KOPT-K1 (cell line): ENCODE data around the gene MCM6.
"Not testable (repeated sequence)": the region's sequence is repeated elsewhere in the genome, so short reads cannot be mapped to it uniquely, and the experiment has no call there.

Experiments
- H3K27ac ChIP-seq: fragments of 200-600 bp; sonication (generic); 2 replicates; pipeline ENCODE4 v1.5.1; 2016; ENCODE audit warnings: antibody characterized with exemption, mild to moderate bottlenecking, low read depth, low read length; ENCODE audit not compliant: poor library complexity, severe bottlenecking
- H3K36me3 ChIP-seq: fragments of 200-600 bp; sonication (generic); 2 replicates; pipeline ENCODE4 v1.5.1; 2017; ENCODE audit warnings: antibody characterized with exemption, mild to moderate bottlenecking, low read length, moderate library complexity; ENCODE audit not compliant: insufficient read depth
- H3K9me3 ChIP-seq: fragments of 200-600 bp; sonication (generic); 2 replicates; pipeline ENCODE4 v1.5.1; 2017; ENCODE audit warnings: antibody characterized with exemption, low read length, mild to moderate bottlenecking; ENCODE audit not compliant: insufficient read depth, poor library complexity, severe bottlenecking

Gene MCM6

DNA sequence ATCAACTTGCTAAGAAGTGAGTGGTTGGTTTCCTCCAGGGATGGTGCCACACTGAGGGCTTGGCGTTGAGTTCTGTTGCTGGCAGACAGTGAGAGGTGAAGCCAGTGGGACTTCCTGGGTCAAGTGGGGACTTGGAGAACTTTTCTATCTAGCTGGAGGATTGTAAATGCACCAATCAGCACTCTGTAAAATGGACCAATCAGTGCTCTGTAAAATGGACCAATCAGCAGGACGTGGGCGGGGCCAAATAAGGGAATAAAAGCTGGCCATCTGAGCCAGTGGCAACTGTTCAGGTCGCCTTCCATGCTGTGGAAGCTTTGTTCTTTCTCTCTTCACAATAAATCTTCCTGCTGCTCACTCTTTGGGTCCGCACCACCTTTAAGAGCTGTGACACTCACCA is 12.3 kb upstream of the MCM6 start:
- Histone ChIP-seq H3K9me3 (peaks cover 17% of the 10 kb centered on the region), H3K27ac (peak overlapping the region; percentile 43)
- not testable (repeated sequence) for H3K36me3 ChIP-seq

DNA sequence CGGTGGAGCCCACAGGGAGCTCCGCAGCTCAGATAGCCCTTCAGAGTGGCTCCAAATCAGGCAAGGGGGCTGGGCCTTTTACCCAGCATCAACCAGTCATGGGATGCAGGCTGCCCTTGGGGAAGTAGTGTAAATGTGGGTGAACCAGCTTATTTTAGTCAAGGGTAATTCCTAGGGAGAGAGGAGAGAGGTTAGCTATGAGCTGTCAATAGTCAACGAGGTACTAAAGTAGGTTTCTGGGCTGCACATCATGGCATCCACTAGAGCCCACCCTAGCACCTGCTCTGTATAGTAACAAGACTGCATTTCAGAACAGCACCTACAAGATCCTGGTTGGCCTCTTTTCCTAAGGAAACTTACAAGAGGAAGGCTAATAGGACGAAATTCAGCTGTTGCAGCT is 9.5 kb upstream of the MCM6 start:
- Histone ChIP-seq H3K27ac (no peak overlapping the region), H3K9me3 (peaks cover 17% of the 10 kb centered on the region), H3K36me3 (no peaks in the 10 kb centered on the region)

DNA sequence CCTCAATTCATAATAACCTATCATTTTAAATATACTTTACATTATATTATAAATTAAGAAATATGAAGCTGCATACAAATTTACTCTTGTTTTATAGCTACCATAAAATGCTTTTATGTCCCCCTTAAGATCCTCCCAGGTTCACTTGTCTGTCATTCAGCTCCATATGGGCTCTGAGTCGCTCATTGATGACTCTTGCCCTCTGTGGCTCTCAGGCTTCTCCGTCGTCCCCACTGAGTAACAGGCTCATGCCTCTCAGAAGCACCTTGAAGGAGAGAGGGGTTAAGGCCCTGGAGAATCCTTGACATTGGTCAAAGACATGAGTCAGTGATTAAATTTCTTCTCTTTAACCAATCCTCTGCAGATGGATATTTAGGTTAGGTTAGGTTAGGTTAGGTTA is 6.2 kb upstream of the MCM6 start:
- H3K9me3 ChIP-seq, result peaks cover 2% of the 10 kb centered on the region
- no peaks in the 10 kb centered on the region for H3K36me3 ChIP-seq
- H3K27ac ChIP-seq, result no peak overlapping the region

DNA sequence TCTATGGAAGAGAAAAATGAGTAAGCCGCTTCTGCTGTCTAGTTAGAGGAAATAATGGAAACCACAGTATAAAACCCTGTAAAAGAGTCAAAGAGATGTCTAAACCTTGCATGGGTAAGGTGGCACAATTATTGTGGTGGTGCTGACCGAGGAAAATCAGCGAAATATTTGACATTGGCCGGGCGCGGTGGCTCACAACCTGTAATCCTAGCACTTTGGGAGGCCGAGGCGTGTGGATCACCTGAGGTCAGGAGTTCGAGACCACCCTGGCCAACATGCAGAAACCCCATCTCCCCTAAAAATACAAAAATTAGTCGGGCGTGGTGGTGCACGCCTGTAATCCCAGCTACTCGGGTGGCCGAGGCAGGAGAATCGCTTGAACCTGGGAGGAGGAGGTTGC is 527 bp upstream of the MCM6 start:
- H3K9me3 ChIP-seq, result not testable (repeated sequence)
- Histone ChIP-seq H3K27ac (peak overlapping the region; percentile 99), H3K36me3 (peaks cover 38% of the 10 kb centered on the region)

DNA sequence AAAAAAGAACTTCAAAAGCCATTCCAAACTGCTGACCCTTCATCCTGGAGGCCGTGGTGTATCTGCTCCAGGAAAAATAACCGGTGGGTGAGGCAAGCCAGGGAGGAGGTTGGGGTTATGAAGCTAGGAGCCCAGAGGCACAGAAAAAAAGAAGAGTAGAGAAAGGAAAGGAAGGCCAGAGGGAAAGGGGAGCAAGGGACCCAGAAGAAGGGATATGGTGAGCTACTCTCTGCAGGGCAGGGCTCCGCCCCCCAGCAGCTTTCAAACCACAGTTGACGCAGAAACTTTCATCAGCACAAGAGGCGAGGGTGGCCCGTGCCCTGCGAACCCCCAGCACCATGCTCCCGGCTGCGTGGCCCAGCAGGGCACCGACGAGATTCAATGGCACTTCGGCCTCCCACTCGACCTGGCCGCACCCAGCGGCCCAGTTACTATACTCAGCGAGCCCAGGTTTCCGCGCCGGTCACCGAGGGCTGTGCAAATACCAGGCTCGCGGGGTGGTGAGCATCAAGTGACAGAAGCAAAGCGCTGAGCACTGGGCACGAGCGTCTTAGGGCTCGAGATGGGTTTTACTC is 665 bp downstream of the MCM6 start:
- Histone ChIP-seq H3K27ac (peak overlapping the region; percentile 99), H3K36me3 (peaks cover 50% of the 10 kb centered on the region), H3K9me3 (no peaks in the 10 kb centered on the region)

DNA sequence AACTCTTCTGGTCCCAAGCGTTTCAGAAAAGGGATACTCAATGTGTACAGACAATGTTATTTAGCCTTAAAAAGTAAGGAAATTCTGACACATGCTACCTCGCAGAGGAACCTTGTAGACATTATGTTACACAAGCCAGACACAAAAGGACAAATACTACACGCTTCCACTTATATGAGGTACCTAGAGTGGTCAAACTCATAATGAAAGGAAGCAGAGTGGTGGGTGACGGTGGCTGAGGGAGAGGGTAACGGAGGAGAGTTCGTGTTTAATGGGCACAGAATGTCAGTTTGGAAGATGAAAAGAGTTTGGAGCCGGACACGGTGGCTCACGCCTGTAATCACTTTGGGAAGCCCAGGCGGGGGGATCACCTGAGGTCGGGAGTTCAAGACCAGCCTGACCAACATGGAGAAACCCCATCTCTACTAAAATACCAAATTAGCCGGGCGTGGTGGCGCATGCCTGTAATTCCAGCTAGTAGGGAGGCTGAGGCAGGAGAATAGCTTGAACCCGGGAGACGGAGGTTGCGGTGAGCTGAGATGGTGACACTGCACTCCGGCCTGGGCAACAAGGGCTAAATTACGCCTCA is 1.4 kb downstream of the MCM6 start:
- no peaks in the 10 kb centered on the region for H3K9me3 ChIP-seq
- peak overlapping the region; percentile 99 for H3K27ac ChIP-seq
- peaks cover 57% of the 10 kb centered on the region for H3K36me3 ChIP-seq

DNA sequence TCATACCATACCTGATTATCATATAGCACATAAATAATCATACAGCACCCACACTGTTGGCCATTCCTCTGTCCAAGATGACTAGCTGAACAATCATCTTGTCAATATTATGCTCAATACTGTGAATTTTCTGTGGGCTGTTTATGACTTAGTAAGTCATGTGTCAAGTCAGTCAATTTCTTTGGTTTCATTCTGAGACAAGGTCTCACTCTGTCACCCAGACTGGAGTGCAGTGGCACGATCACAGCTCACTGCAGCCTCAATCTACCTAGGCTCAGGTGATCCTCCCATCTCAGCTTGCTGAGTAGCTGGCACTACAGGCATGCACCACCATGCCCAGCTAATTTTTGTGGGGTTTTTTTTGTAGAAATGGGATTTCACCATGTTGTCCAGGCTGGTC is 5.7 kb downstream of the MCM6 start:
- Histone ChIP-seq H3K9me3 (no peaks in the 10 kb centered on the region), H3K27ac (no peak overlapping the region), H3K36me3 (peaks cover 100% of the 10 kb centered on the region)

DNA sequence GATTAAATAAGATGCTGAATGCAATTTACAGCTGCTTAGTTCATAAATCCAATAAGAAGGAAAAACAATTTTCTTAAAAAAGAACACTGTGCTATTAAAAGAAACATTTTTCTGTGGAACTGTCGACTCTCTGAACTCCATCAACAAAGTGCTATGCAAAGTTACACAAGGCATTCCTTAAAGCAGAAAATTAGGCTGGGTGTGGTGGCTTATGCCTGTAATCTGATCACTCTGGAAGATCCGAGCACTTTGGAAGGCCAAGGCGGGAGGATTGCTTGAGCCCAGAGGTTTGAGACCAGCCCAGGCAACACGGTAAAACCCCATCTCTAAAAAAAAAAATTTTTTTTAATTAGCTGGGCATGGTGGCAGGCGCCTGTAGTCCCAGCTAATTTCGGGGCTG is 13.0 kb downstream of the MCM6 start:
- Histone ChIP-seq H3K27ac (no peak overlapping the region), H3K36me3 (peaks cover 98% of the 10 kb centered on the region)

DNA sequence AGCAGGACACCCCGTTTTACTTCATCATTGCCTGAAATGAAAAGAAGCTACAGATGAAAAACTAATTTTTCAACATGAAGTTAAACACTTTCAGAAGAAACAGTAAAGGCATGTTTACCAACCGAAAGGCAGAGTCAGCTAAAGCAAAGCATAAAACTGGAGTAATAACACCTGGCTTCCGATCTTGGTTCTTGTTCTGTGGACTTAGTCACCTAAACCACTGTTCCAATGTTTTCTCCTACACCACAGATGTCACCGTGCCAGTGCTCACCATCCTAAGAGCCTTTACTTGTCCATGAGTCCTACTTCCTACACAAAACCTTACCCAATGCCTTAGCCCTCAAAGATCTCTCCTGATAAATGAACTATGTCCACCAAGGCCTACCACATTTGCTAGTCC is 13.5 kb downstream of the MCM6 start:
- H3K36me3 ChIP-seq, result peaks cover 98% of the 10 kb centered on the region
- no peaks in the 10 kb centered on the region for H3K9me3 ChIP-seq
- H3K27ac ChIP-seq, result no peak overlapping the region

More for the DNA sequence above, 13.0 kb downstream of the MCM6 start:
- no peaks in the 10 kb centered on the region for H3K9me3 ChIP-seq

DNA sequence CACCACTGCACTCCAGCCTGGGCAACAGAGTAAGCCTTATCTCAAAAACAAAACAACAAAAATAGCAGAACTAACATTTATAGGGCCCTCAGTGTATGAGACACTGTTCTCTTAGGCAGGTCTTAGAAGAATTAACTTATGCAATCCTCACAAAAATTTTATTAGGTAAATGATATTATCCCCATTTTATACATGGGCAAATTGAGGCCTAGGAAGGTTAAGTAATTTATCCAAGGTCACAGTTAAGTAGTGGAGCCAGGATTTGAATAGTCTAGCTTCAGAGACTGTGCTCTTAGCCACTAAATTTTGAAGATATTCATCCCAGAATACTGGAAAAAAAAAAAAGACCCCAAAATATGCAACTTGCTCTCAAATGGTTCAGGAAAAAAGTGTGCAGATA is 22.8 kb downstream of the MCM6 start:
- Histone ChIP-seq H3K9me3 (no peaks in the 10 kb centered on the region), H3K36me3 (peaks cover 100% of the 10 kb centered on the region), H3K27ac (no peak overlapping the region)

DNA sequence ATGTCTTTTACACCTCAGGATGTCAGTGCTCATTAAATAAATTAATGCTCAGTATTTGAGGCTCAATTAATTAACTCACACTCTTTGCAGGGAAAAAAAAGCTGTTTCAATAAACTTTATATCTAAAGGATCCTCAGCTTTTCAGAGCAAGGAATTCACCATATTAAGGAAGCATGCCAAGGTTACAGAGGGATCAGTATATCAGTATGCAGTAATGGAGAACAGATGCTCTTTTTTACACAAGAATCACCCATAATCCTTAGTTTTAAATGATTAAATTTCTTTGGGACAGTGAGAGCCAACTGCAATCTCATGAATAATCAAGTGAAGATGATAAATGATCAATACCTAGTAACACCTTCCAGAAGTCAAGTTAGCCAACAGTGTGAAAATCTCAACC is 24.4 kb downstream of the MCM6 start:
- Histone ChIP-seq H3K27ac (no peak overlapping the region), H3K36me3 (peaks cover 100% of the 10 kb centered on the region), H3K9me3 (no peaks in the 10 kb centered on the region)

DNA sequence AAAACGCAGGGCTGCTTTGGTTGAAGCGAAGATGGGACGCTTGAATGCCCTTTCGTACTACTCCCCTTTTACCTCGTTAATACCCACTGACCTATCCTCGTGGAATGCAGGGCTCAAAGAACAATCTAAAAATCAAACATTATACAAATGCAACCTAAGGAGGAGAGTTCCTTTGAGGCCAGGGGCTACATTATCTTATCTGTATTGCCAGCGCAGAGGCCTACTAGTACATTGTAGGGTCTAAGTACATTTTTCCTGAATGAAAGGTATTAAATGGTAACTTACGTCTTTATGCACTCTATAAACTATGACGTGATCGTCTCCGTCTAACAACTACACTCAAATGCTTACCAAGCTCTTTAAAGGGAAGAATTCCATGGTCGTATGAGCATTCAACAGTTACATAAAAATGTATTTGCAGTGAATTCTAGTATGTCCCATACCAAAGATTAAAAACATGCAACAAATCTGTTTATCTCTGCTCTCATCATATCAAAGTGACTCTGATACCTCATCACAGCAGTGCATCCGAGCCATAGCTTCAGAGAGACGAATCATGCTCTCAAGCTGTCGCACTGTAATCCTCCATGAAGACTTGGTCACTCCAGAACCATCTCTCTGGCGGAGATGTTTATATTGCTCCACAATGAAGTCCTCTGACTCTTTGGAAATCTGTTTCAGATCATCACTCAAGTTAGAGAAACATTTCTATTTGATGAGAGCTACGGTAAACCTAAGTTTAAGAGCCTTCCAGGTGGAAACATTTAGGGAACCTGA is 25.2 kb downstream of the MCM6 start:
- Histone ChIP-seq H3K27ac (no peak overlapping the region), H3K9me3 (no peaks in the 10 kb centered on the region), H3K36me3 (peaks cover 100% of the 10 kb centered on the region)

DNA sequence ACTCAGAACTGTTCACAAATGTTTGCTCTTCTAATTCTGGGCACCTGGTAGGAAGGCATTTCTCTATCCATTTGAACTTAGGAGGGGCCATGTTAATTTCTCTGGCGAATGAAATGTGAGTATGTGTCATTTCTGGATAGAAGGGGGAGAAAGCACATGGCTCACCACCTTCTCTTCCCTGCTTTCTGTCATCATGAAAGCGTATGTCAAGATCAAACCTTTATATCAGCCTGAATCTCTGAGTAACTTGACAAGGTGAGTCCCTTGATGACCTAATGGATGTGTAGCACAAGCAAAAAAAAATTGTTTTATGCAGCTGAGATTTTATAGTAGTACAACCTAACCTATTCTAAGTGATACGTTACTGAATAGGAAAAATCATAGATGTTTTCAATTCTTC is 27.2 kb downstream of the MCM6 start:
- peaks cover 100% of the 10 kb centered on the region for H3K36me3 ChIP-seq

DNA sequence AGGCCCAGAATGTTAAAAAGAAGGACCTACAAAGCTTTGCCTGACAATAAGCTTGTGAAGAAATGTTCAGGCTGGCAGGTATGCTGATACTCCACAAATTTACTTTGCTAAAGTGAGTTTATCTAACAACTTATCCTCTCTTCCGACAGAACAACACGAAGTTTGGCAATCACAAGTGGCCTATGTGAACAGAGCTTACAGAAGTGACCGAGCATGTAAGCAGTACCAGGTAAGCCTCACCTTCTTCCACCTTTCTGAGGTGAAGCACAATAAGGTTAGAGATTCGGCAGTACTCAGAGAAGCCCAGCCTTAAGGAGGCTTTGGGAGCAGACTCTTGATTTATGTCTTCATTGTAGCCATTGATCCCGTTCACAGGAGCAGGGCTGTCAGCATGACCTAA is 30.2 kb downstream of the MCM6 start:
- H3K27ac ChIP-seq, result no peak overlapping the region
- no peaks in the 10 kb centered on the region for H3K9me3 ChIP-seq
- peaks cover 100% of the 10 kb centered on the region for H3K36me3 ChIP-seq

More for the DNA sequence above, 27.2 kb downstream of the MCM6 start:
- Histone ChIP-seq H3K9me3 (no peaks in the 10 kb centered on the region), H3K27ac (no peak overlapping the region)

DNA sequence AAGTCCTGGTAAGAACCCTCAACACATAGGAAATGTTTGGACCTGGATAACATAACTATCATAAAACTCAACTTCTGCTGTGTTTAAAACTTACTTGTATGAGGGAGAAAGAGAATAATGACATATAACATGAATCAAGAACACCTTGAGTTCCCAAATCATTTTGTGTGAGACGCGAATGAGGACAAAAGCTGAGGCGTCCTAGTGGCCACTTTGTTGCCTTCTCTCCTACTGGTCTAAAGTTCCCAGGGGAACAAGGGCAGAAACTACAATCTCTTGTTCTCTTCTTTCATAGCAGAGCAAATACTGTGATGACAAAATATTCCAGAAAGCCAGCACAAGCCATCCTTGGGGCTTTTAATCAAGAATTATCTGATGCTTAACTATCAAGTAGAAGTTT is 31.0 kb downstream of the MCM6 start:
- Histone ChIP-seq H3K9me3 (no peaks in the 10 kb centered on the region), H3K36me3 (peaks cover 100% of the 10 kb centered on the region), H3K27ac (no peak overlapping the region)
